ENCODE data around the gene MTTP. TPM values are rescaled to one million over a fixed set of nuclear protein-coding genes. Genes with fewer than 3 reads are reported as not detected.

Gene MTTP
- total and polyA plus RNA-seq, 2 experiments from 2014 or later = 40.1 to 92.2 TPM

DNA sequence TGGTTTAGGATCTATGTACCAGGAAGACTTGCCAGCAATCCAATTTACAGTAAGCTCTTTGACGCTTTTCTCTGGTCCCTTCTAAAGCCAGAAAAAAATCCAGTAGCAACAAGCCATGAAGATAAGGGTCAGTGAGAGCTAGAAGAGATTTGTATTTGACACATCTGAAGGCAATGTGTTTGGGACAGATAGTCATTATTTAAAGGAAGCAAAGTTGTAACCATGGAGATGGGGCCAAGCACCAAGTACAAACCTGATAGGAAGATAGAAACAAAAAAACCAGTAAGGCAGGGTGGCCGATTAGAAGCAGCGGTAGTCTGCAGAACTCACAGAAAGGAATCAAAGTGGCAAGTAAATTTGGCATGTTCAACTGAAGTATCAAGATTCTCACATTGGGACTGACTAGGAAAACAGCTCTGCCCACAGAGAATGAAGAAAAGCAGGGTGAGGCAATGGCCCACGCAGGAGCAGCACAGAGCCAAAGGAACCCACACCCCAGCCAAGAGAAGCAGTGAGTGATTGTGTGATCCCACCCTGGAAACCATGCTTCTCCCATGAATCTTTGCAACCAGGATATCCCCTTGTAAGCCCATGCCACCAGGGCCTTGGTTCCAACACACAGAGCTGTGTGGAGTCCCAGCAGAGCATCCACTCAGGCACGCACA lies 95.9 kb downstream of the MTTP start:
- Histone ChIP-seq H3K9me2 (replicated peaks; ENCODE audit: insufficient read depth) (no peaks in the 10 kb centered on the region), H3K4me3 (no peak overlapping the region), H3K36me3 (replicated peaks; ENCODE audit: insufficient read depth, low read depth) (no peaks in the 10 kb centered on the region), H4K20me1 (ENCODE audit: insufficient read depth, poor library complexity, severe bottlenecking) (no peaks in the 10 kb centered on the region), H3K27ac (no peak overlapping the region), H2AFZ (no peak overlapping the region), H3K27me3 (no peaks in the 10 kb centered on the region), H3K9me3 (ENCODE audit: low read depth) (no peaks in the 10 kb centered on the region), H3K79me2 (no peaks in the 10 kb centered on the region), H3K4me2 (no peak overlapping the region), H3K4me1 (ENCODE audit: insufficient read depth) (no peaks in the 10 kb centered on the region)
- 79% methylated on average over 5 of the region's 5 CpGs for WGBS (ENCODE audit: low lambda C conversion rate, missing lambda C conversion rate)
- no peak for TF ChIP-seq EZH2 (IDR thresholded peaks at IDR 0.05; ENCODE audit: borderline replicate concordance)
- no peak for TF ChIP-seq EZH2phosphoT487 (IDR thresholded peaks at IDR 0.05; ENCODE audit: low read depth, severe bottlenecking, unreplicated experiment)
- TF ChIP-seq, protein P1, sequence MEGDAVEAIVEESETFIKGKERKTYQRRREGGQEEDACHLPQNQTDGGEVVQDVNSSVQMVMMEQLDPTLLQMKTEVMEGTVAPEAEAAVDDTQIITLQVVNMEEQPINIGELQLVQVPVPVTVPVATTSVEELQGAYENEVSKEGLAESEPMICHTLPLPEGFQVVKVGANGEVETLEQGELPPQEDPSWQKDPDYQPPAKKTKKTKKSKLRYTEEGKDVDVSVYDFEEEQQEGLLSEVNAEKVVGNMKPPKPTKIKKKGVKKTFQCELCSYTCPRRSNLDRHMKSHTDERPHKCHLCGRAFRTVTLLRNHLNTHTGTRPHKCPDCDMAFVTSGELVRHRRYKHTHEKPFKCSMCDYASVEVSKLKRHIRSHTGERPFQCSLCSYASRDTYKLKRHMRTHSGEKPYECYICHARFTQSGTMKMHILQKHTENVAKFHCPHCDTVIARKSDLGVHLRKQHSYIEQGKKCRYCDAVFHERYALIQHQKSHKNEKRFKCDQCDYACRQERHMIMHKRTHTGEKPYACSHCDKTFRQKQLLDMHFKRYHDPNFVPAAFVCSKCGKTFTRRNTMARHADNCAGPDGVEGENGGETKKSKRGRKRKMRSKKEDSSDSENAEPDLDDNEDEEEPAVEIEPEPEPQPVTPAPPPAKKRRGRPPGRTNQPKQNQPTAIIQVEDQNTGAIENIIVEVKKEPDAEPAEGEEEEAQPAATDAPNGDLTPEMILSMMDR (IDR thresholded peaks at IDR 0.05; ENCODE audit: poor library complexity) = no peak
- DNase-seq (ENCODE audit: low spot score) = no peak

Other genes starting within 250 kb of the MTTP start
- gene ADH1C, start 222.1 kb upstream of the MTTP start, total RNA-seq = 9.2 and 13.7 TPM in 2 replicates
- gene ADH1C, start 222.1 kb upstream of the MTTP start, polyA plus RNA-seq = 3.7 and 4.4 TPM in 2 replicates
- not detected in 2 replicates for gene ADH7, start 139.5 kb upstream of the MTTP start, total RNA-seq
- gene ADH7, start 139.5 kb upstream of the MTTP start, polyA plus RNA-seq = not detected in 2 replicates
- gene C4orf17, start 63.8 kb upstream of the MTTP start, total RNA-seq = not detected in 2 replicates
- not detected in 2 replicates for gene C4orf17, start 63.8 kb upstream of the MTTP start, polyA plus RNA-seq
- gene TRMT10A, start 10.8 kb upstream of the MTTP start, total RNA-seq = 16.9 and 17.9 TPM in 2 replicates
- 5.4 and 6.2 TPM in 2 replicates for gene TRMT10A, start 10.8 kb upstream of the MTTP start, polyA plus RNA-seq
- gene C4orf54, start 83.0 kb downstream of the MTTP start, total RNA-seq = 0.07 TPM in 1 of 2 replicates, not detected in the other
- gene C4orf54, start 83.0 kb downstream of the MTTP start, polyA plus RNA-seq = not detected in 2 replicates
- 1.1 and 2.0 TPM in 2 replicates for gene DAPP1, start 242.0 kb downstream of the MTTP start, total RNA-seq
- gene DAPP1, start 242.0 kb downstream of the MTTP start, polyA plus RNA-seq = 1.7 and 1.8 TPM in 2 replicates

Data from hepatocyte (in vitro differentiated cells).